Ectodermal cell (in vitro differentiated cells): Measurements from ENCODE around the gene NOTCH1.

Source experiments
- H3K27ac ChIP-seq: 2 replicates; pipeline ENCODE4 v1.7.0; 2013; ENCODE audit warnings: mild to moderate bottlenecking, low read depth, low read length; ENCODE audit not compliant: insufficient read depth, poor library complexity, severe bottlenecking
- H3K27me3 ChIP-seq: 2 replicates; pipeline ENCODE4 v1.7.0; 2013; ENCODE audit warnings: mild to moderate bottlenecking, low read length; ENCODE audit not compliant: insufficient read depth, control insufficient read depth, poor library complexity, severe bottlenecking
- H3K36me3 ChIP-seq: one replicate; pipeline ENCODE4 v1.7.0; 2013; ENCODE audit warnings: low read length; ENCODE audit not compliant: control insufficient read depth, insufficient read depth
- H3K4me1 ChIP-seq: one replicate; pipeline ENCODE4 v1.7.0; 2013; ENCODE audit warnings: low read length; ENCODE audit not compliant: control insufficient read depth, insufficient read depth
- H3K4me3 ChIP-seq: 2 replicates; pipeline ENCODE4 v1.7.0; 2013; ENCODE audit warnings: low read depth, low read length, control low read depth; ENCODE audit not compliant: insufficient read depth
- H3K9me3 ChIP-seq: 2 replicates; pipeline ENCODE4 v1.7.0; 2013; ENCODE audit warnings: mild to moderate bottlenecking, low read length, moderate library complexity; ENCODE audit not compliant: control insufficient read depth
- WGBS, 2 experiments: methylation state at CpG; one replicate each; pipeline ENCODE4 v1.1.7; 2013; ENCODE audit warnings: missing lambda C conversion rate in 2 of 2; 5-methylcytosine and 5-hydroxymethylcytosine counted together

NOTCH1 gene

GRCh38 chr9:136499935-136500910 is 45.6 kb downstream of the NOTCH1 start:
- no peaks in the 10 kb centered on the region for H3K4me1 ChIP-seq
- WGBS, 2 experiments: 96% methylated on average over 50 of the region's 50 CpGs
- H3K4me3 ChIP-seq: no peak overlapping the region
- no peaks in the 10 kb centered on the region for H3K9me3 ChIP-seq
- peaks cover 69% of the 10 kb centered on the region for H3K36me3 ChIP-seq
- no peak overlapping the region for H3K27ac ChIP-seq
- no peaks in the 10 kb centered on the region for H3K27me3 ChIP-seq

GRCh38 chr9:136499071-136499934 is 46.5 kb downstream of the NOTCH1 start:
- 95 to 96% methylated on average over 46 of the region's 46 CpGs for WGBS, 2 experiments
- Histone ChIP-seq H3K9me3 (no peaks in the 10 kb centered on the region), H3K27ac (no peak overlapping the region), H3K27me3 (no peaks in the 10 kb centered on the region), H3K36me3 (peaks cover 65% of the 10 kb centered on the region), H3K4me1 (peaks cover under 1% of the 10 kb centered on the region), H3K4me3 (no peak overlapping the region)

- Histone ChIP-seq H3K9me3 (no peaks in the 10 kb centered on the region), H3K36me3 (peaks cover 54% of the 10 kb centered on the region), H3K27me3 (no peaks in the 10 kb centered on the region), H3K4me1 (peaks cover 12% of the 10 kb centered on the region), H3K27ac (no peak overlapping the region), H3K4me3 (no peak overlapping the region)
- WGBS, 2 experiments: 95 to 97% methylated on average over 28 of the region's 28 CpGs
Measured at GRCh38 chr9:136497916-136498695, 47.7 kb downstream of the NOTCH1 start.

- Histone ChIP-seq H3K9me3 (no peaks in the 10 kb centered on the region), H3K4me1 (peaks cover 17% of the 10 kb centered on the region), H3K4me3 (no peak overlapping the region), H3K27ac (no peak overlapping the region), H3K36me3 (peaks cover 52% of the 10 kb centered on the region), H3K27me3 (no peaks in the 10 kb centered on the region)
- 96 to 97% methylated on average over 56 of the region's 56 CpGs for WGBS, 2 experiments
Measured at GRCh38 chr9:136496801-136497620, 48.8 kb downstream of the NOTCH1 start.

GRCh38 chr9:136496181-136496580 is 49.7 kb downstream of the NOTCH1 start:
- H3K27me3 ChIP-seq: no peaks in the 10 kb centered on the region
- no peaks in the 10 kb centered on the region for H3K9me3 ChIP-seq
- no peak overlapping the region for H3K27ac ChIP-seq
- WGBS, 2 experiments: 97 to 98% methylated on average over 18 of the region's 18 CpGs
- peaks cover 47% of the 10 kb centered on the region for H3K36me3 ChIP-seq
- peaks cover 17% of the 10 kb centered on the region for H3K4me1 ChIP-seq
- no peak overlapping the region for H3K4me3 ChIP-seq

GRCh38 chr9:136495238-136495800 is 50.5 kb downstream of the NOTCH1 start:
- Histone ChIP-seq H3K27me3 (no peaks in the 10 kb centered on the region), H3K27ac (no peak overlapping the region), H3K4me1 (peaks cover 17% of the 10 kb centered on the region), H3K4me3 (no peak overlapping the region), H3K9me3 (no peaks in the 10 kb centered on the region), H3K36me3 (peaks cover 42% of the 10 kb centered on the region)
- whole genome bisulfite sequencing, 2 experiments: 91% methylated on average over 16 of the region's 17 CpGs

- H3K27me3 ChIP-seq: no peaks in the 10 kb centered on the region
- H3K9me3 ChIP-seq: no peaks in the 10 kb centered on the region
- H3K4me1 ChIP-seq: peaks cover 17% of the 10 kb centered on the region
- H3K4me3 ChIP-seq: no peak overlapping the region
- WGBS, 2 experiments: 93% methylated on average over 29 of the region's 29 CpGs
- peaks cover 36% of the 10 kb centered on the region for H3K36me3 ChIP-seq
- no peak overlapping the region for H3K27ac ChIP-seq
Measured at GRCh38 chr9:136494531-136495215, 51.2 kb downstream of the NOTCH1 start.

- no peak overlapping the region for H3K4me3 ChIP-seq
- no peaks in the 10 kb centered on the region for H3K9me3 ChIP-seq
- no peak overlapping the region for H3K27ac ChIP-seq
- peaks cover 29% of the 10 kb centered on the region for H3K36me3 ChIP-seq
- 90% methylated on average over 9 of the region's 9 CpGs for WGBS, 2 experiments
- H3K4me1 ChIP-seq: peaks cover 17% of the 10 kb centered on the region
- no peaks in the 10 kb centered on the region for H3K27me3 ChIP-seq
Measured at GRCh38 chr9:136494012-136494411, 51.8 kb downstream of the NOTCH1 start.
